Frontal cortex (tissue), 4 donors: ENCODE results near the gene SLFN12. TPM values are rescaled to one million over a fixed set of nuclear protein-coding genes. Genes with fewer than 3 reads are reported as not detected.
A peak's percentile ranks its signal among the peaks of the same experiment; 100 is the strongest.
"Not testable (repeated sequence)": the region's sequence is repeated elsewhere in the genome, so short reads cannot be mapped to it uniquely, and the experiment has no call there.

Experiments used
- DNase-seq, 2 donors: peaks; one replicate each; pipeline ENCODE4 v3.0.0; 2012; ENCODE audit warnings: low spot score in 2 of 2
- FAIRE-seq: peaks from 2 replicates; lab custom pipeline; 2012; peaks lifted over from hg19 to GRCh38; lab: Jason Lieb, UNC
- total RNA-seq: library from RNA; depleted of rRNA; stranded (reverse); fragments of >200 nt; gene quantifications from one replicate; pipeline ENCODE4 v1.2.3, GENCODE V29; 2014
- donor health status: control.
- donor health status: control.
- donor health status: control.

Gene SLFN12
- total RNA-seq, 1 donor from 2014 or later = 2.0 TPM

DNA sequence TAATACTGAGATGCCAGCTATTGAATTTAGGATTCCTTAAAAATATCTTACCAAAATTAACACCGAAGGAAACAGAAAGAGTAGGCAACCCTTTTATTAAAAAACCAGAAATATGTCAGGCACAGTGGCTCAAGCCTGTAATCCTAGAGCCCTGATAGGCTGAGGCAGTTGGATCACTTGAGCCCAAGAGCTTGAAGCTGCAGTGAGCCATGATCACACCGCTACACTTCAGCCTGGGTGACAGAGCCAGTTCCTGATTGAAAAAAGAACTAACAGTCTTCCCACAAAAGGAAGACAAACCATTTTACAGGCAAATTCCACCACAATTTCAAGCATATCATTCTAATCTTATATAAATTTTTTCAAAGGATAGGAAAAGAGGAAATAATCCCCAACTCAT, 15.6 kb downstream of the SLFN12 start:
- no peak for FAIRE-seq

DNA sequence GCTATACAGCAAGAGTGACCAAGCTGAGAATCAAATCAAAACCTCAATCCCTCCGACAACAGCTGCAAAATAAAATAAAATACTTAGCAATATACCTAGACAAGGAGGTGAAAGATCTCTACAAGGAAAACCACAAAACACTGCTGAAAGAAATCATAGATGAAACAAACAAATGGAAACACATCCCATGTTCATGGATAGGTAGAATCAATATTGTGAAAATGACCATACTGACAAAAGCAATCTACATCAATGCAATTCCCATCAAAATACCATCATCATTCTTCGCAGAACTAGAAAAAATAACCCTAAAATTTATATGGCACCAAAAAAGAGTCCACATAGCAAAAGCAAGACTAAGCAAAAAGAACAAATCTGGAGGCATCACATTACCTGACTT, 17.6 kb downstream of the SLFN12 start:
- DNase-seq, FAIRE-seq: not testable (repeated sequence)

More for the DNA sequence above, 15.6 kb downstream of the SLFN12 start:
- no peak for DNase-seq

DNA sequence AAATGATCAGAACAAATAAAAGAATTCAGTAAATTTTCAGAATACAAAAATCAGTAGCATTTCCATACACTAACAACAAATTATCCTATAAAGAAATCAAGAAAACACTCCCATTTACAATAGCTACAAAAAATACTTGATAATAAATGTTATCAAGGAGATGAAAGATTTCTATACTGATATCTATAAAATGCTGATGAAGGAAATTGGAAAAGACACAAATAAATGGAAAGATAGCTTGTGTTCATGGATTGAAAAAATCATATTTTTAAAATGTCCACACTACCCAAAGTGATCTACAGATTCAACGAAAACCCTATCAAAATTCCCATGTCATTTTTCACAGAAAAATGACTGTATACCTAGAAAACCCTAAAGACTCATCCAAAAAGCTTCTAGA, 18.1 kb downstream of the SLFN12 start:
- FAIRE-seq (no peak), DNase-seq (no peak)

DNA sequence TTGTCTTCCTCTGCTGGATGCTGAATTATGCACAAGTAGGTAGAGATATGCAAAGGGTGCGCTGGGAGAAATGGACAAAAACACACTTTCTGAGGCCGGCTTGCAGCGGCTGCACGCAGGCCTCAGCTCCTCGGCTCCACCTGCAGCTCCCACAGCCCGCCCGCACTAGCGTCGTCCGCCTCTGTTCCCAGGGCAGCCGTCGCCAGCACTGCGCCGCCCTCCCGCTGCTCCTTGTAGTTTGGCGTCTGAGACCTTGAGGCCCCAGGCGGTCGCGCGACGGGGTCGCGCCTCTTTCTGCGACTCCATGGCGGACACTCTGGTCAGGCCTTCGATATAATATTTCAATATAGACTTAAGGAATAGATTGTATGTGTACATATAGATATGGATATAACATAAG, 24.8 kb downstream of the SLFN12 start:
- no peak for FAIRE-seq
- DNase-seq = no peak

DNA sequence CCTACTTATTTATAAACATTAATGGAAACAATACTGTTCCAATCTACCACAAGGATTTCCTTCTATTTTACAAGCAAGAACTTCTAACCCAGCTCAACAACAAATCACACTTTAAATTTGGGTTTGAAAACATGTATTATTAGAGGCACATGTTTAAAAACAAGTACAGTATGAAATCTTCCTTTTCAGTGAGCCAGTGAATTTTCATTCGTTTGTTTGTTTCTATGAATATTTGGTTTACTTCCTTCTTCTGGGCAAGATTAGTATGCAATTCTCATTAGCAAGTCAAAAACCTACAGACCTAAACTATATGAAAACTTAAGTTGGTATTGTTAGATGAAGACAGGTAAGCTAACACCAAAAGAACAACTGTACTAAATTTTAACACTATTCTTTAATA, 25.7 kb downstream of the SLFN12 start:
- no peak for DNase-seq
- no peak for FAIRE-seq

DNA sequence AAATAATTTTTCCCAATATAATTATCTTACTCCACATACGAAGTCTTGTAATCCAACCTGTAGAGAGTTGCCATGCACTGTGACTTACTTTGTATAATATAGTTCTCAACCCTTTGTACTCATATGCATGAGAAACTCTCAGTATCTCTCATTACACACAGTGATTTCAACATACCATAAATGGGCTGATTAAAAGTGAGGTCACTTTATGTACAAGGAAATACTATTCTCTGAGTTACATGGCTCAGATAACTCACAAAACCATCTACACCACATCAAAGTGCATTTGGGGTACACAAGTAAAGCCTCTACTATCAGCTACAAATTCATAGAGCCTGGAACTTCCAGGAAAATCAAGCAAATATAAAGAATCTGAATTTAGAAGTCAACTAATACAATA, 27.9 kb downstream of the SLFN12 start:
- DNase-seq (no peak), FAIRE-seq (no peak)

DNA sequence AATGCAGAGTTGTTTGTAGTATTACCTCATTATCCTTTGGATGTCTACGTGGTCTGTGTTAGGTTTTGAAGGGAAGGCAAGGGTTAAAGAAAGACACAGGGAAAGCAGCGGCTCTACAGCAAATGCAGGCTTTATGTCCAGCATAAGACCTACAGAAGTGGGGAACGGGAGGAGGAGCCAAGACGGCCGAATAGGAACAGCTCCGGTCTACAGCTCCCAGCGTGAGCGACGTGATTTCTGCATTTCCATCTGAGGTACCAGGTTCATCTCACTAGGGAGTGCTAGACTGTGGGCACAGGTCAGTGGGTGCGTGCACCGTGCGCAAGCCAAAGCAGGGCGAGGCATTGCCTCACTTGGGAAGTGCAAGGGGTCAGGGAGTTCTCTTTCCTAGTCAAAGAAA, 38.5 kb downstream of the SLFN12 start:
- not testable (repeated sequence) for FAIRE-seq, DNase-seq

DNA sequence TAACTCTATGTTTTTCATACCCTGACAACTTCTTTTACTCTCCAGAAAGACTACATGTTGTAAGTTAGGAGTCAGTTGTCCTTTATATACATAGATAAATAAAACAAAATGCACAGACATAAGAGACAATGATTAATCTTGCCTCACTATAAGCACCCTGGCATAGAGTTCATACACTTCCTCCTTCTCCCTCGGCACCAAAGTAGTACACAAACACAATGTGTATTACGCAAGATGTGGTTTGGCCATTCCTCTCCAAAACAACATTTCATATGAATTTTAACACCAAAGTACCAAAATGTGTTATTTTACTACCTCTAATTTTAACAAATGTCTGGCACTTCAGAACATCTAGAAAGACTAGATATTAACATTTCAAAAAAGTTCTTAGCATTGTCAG, 41.6 kb downstream of the SLFN12 start:
- no peak for FAIRE-seq
- DNase-seq = no peak

DNA sequence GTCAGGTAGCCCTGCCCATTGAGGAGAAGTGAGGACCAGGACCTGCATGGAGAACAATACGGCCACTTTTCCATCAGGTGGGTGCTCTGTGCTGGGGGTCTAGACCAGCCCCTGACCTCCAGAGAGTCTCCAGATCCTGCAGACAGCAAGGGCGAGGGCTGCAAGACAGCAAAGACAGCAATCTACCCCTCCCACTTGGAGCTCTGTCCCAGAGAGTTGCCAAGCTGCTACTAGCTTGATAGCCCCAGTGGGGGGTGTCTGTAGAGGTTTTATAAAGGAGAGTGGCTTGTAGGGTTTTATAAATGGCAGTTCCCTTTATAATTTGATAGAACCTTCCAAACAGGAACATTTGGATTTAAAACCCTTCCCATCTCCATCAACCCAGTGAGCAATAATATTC, 42.1 kb downstream of the SLFN12 start:
- FAIRE-seq (no peak), DNase-seq (no peak)

DNA sequence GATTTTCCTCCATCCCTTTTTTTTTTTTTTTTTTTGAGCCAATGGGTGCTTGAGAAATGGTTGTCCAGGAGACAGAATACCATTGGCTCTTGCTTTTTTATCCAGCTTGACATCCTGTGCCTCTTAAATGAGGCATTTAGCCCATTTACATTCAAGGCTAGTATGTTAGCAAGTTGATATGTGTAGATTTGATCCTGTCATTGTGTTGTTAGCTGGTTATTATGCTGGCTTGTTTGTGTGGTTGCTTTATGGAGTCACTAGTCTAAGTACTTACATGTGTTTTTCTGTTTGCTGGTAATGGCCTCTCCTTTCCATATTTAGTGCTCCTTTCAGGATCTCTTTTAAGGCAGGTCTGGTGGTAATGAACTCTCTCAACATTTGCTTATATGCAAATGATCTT, 44.8 kb downstream of the SLFN12 start:
- FAIRE-seq (no peak), DNase-seq (no peak)

DNA sequence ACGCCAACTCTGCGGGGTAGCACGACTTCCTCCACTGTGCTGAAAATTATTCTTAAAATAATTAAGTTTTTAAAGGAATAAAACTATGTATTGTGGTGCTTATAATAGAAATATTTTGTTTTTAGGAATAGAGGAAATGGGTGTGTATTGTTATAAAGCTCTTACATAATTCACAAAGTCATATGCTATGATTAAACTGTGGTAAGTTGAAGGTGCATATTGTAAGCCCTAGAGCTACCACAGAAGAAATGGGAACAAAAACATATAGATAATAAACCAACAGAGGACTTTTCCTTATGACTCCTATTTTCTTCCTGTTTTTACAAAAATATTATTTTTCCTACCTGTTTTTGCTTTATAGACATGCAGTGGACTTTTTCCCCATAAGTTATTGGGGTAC, 54.6 kb downstream of the SLFN12 start:
- no peak for FAIRE-seq
- DNase-seq = no peak

DNA sequence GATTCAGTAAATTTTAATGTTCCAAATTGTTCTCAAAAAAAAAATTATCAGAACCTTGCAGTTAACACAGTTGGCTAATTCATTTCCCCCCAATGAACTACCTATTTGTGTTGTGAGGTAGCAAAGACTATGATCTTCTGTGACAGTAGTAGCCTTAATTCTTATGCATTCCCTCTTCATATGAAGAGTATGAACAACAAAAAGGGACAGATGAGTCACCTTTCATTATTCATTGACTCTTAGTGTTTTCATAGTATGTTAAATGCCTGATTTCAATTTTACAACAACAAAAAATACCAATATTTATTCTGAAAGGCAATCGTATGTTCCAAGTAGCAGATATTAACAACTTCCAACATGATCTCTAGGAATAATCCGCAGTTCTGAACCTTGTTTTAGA, 55.2 kb downstream of the SLFN12 start:
- DNase-seq (no peak), FAIRE-seq (no peak)

DNA sequence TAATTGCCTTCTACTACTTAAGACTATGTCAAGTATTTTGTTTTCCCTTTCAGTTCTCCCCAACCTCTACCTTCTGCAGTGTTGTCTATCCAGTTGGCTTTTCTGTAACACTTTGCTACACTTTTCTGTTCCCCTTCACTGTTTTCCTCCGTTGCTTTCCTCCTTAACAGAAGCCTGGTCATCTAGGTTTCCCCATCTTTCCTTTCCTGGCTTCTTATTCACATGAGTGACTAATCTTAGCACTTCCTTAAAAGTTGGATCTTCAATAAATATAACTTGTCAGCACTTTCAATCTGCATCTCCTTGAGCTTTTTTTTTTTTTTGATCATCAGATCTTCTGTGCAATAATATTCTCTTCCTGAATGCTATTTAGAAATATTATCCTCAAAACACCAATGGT, 56.1 kb downstream of the SLFN12 start:
- DNase-seq (no peak), FAIRE-seq (no peak)

DNA sequence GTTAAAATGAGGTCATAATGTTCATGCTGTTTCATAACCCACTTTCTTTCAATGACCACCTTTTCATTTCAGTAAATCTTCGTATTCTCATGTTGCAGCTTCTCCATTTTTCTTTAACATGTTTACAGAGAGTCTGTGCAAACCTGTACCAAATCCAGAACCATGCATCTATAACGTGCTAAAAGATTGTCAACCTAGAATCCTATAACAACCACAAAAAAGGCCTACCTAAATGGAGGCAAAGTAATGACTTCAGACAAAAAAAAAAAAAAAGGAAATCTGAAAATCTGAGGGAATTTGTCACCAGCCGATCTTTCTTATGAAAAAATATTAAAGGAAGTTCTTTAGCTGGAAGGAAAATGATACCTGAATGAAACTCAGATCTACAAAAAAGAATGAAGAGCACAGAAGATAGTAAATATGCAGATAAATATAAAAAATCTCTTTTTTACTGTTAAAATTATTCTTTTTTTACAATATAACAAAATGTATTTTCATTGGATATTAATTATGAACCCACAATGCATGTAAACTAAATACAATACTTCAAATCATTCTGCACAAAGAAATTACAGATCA, 57.4 kb downstream of the SLFN12 start:
- DNase-seq (no peak), FAIRE-seq (no peak)

DNA sequence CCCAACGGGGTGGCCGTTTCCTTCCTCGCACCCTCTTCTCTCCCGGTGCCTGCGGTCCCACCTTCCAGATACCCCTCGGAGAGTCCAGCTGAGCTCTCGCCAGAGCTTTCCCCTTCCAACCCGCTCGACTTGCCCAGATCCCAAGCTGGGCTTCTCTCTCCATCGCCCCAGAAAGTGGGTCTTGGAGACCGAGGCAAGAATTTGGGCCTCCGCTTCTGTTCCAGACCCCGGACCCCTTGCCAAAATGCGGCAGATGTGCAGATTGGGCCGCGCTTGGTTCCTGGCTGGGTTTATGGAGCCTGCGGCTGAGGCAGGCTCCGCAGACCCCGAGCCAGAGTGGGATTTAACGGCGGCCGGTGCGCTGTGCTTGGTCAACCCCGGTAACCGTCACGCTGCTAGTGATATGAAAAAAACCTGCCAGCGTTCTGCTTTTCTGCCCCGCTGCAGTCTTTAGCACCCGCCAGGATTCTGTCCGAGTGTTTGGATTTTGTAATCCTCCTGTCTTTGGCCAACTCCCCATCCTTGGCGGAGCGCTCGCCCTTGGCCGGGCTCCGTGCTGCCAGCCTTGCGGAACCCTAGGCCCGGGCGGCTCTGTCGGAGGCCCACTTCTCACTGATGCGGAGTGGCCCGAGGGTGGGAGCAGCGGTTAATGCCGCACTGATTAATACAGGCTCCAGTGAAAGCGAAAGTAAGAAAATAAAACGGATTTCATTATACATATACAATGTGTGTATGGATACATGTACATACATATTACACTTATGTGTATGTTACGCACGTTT, 58.1 kb downstream of the SLFN12 start:
- FAIRE-seq (no peak), DNase-seq (no peak)

DNA sequence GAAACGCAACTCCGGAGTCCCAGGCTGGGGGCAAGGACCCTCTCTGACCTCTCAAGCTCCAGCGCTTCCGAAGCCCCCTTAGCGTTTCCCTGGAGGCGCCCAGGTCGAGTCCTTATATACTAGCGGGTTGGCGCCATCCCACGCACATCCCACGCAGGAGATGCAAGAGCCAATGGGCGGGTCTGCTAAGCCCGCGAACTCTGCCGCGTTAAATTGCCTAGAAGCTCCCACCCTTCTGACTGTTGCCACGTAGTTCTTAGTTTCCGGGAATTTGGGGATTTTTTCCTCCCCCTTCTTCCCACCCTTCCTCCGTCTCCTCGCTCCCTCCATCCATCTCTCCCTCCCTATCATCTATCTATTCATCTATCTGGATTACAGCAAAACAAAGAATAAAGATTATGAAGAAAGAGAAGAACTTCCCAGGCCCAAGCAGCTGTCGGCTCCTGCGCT, 58.7 kb downstream of the SLFN12 start, which contains the start of gene SLFN11:
TSS of gene SLFN11 (minus strand) at position 88 of the 450 bp plus-strand sequence. CDS start 9,814 bp downstream, outside the sequence.
- DNase-seq = peak; percentile 39 to 72
- no peak for FAIRE-seq

DNA sequence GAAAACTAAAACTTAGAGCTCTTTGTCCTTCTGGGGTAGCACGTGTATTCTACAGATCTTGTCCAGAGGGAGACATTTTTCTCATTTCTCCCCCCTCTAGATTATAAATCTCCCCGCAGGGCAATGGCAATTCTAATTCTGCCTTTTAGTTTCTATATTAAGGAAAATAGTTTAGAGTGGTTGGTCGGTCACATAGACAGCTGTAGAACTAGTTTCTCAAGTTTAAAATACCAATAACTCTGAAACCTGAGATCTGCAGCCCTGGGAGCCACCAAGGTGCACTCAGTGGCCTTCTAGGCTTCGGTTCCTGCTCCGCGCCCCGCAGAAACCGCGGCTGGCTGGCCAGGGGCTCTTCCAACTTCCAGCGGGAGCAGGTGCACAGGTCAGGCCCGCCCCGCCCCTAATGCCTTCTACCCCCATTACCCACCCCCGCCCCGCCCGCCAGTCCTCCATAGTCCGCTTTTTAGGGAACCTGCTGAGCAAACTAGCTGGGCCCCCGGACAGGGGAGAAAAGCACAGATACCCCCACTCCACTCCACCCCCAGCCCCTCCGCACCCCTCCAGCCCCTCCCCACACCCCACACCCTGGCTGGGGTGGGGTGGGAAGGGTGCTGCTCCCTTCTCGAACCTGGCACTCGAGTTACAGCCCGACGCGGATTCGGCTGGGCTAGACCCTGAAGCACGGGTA, 59.3 kb downstream of the SLFN12 start:
- DNase-seq = no peak
- FAIRE-seq = no peak

DNA sequence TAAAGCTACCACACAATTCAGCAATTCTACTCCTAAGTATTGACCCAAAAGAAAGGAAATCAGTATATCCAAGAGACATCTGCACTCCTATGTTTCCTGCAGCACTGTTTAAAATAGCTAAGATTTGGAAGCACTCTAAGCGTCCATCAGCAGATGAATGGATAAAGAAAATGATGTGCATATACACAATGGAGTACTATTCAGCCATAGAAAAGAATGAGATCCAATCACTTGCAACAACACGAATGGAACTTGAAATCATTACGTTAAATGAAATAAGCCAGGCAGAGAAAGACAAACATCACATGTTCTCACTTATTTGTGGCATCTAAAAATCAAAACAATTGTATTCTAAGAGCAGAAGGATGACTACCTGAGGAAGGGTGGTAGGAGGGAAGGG, 60.4 kb downstream of the SLFN12 start:
- FAIRE-seq (no peak), DNase-seq (no peak)

DNA sequence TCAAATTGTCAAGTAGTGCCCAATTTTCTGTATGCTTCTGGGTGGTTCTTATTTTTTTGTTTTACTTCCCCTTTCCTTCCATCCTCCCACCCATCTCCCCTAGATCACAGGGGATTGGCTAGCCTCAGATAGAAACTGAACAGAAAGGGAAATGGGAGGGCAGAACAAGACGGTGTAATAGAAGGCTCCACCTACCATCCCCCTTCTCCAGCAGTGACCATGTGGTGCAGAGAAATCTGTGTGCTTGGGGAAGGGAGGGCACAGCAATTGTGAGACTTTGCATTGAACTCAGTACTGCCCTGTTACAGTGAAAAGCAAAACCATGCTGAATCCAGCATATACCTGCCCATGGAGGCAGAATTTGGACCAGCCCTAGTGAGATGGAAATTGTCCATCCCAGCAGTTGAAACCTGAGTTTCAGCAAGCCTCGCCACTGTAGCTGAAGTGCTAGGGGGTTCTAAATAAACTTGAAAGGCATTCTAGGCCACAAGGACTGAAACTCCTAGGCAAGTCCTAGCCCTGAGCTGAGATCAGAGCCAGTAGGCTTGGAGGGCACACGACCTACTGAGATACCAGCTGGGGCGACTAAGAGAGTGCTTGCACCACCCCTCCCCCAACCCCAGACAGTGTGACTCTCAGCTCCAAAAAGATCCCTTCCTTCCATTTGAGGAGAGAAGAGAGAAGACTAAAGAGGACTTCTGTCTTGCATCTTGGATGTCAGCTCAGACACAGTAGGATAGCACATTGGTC, 64.0 kb downstream of the SLFN12 start:
- FAIRE-seq (no peak), DNase-seq (no peak)

DNA sequence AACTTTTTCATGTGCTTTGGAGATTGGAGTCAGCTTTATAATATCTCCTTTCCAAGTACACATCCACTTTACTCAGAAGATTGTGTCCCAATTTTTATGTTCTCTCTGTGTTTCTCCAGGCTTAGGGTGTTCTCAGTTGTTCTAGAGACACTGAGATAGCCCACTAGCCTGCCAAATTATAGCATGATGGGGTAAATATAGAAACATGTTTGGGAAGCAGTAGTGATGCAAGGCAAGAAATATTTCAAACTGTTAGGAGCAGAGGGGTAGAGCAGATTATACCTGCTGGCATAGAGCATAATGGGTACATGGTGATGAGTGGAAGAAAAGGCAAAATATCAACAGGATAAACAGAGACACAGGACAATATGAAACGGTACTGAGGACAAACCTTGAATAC, 71.3 kb downstream of the SLFN12 start:
- FAIRE-seq (no peak), DNase-seq (no peak)
